DND-41 (cell line): ENCODE results near the gene PHF19.

Source experiments
- ATAC-seq: fragments of 200-7000 bp; cut with Tn5 transposase; 3 replicates; pipeline ENCODE4 v1.9.1; 2021; ENCODE audit warnings: low read depth; ENCODE audit not compliant: insufficient read depth
- DNase-seq: peaks from one replicate; pipeline ENCODE4 v3.0.0-alpha.2; 2020
- H2AFZ ChIP-seq: 2 replicates; pipeline ENCODE4 v1.6.0; 2012; ENCODE audit warnings: low read depth, low read length
- H3K27ac ChIP-seq: 2 replicates; pipeline ENCODE4 v1.5.1; 2012; ENCODE audit warnings: low read length, inconsistent platforms
- H3K27me3 ChIP-seq: fragments of 200-600 bp; sonication (generic); 2 replicates; pipeline ENCODE4 v1.6.0; 2012; ENCODE audit warnings: low read length, mild to moderate bottlenecking, inconsistent platforms; ENCODE audit not compliant: insufficient read depth, poor library complexity
- H3K36me3 ChIP-seq: 2 replicates; pipeline ENCODE4 v1.5.1; 2012; ENCODE audit warnings: low read length, inconsistent platforms; ENCODE audit not compliant: insufficient read depth
- H3K4me1 ChIP-seq: 2 replicates; pipeline ENCODE4 v1.5.1; 2012; ENCODE audit warnings: mild to moderate bottlenecking, low read length; ENCODE audit not compliant: insufficient read depth
- H3K4me2 ChIP-seq: 2 replicates; pipeline ENCODE4 v1.6.0; 2012; ENCODE audit warnings: mild to moderate bottlenecking, moderate library complexity, low read length, inconsistent platforms; ENCODE audit not compliant: insufficient read depth
- H3K4me3 ChIP-seq, 2 experiments: fragments of 200-600 bp in 1 of 2; shearing (Covaris generic) in 1 of 2; 2 replicates each; pipeline ENCODE4 v1.5.1; 2012 to 2016; ENCODE audit warnings: inconsistent platforms in 2 of 2, low read length in 2 of 2, mild to moderate bottlenecking in 2 of 2, low read depth in 1 of 2, moderate library complexity in 1 of 2
- H3K79me2 ChIP-seq: 2 replicates; pipeline ENCODE4 v1.6.0; 2012; ENCODE audit warnings: low read length, inconsistent platforms; ENCODE audit not compliant: insufficient read depth
- H3K9ac ChIP-seq: 2 replicates; pipeline ENCODE4 v1.6.0; 2012; ENCODE audit warnings: low read depth, mild to moderate bottlenecking, inconsistent platforms, low read length, moderate library complexity
- H3K9me3 ChIP-seq: 2 replicates; pipeline ENCODE4 v1.5.1; 2012; ENCODE audit warnings: low read length, moderate library complexity, mild to moderate bottlenecking, inconsistent platforms; ENCODE audit not compliant: insufficient read depth, severe bottlenecking
- H4K20me1 ChIP-seq: 2 replicates; pipeline ENCODE4 v1.6.0; 2012; ENCODE audit warnings: low read length; ENCODE audit not compliant: insufficient read depth
- CTCF ChIP-seq: IDR thresholded peaks from 2 replicates; pipeline ENCODE4 v1.5.1; 2012; ENCODE audit warnings: borderline replicate concordance, low read length, moderate library complexity, mild to moderate bottlenecking; ENCODE audit not compliant: poor library complexity, severe bottlenecking; ENCODE audit errors: extremely low read depth
- EZH2 ChIP-seq: IDR thresholded peaks from 3 replicates; pipeline ENCODE4 v1.6.1; 2012; ENCODE audit warnings: borderline replicate concordance, low read depth, mild to moderate bottlenecking, moderate library complexity, low read length, inconsistent platforms; ENCODE audit not compliant: severe bottlenecking

Gene PHF19

GRCh38 chr9:120876842-120877240 lies at the start of gene PHF19:
PHF19 (minus strand) TSS chr9:120877188; CDS start chr9:120874741, 2,447 bp downstream.
- peak within 1 kb of the TSS; percentile 96 for H3K27ac ChIP-seq
- peaks cover 29% of the 10 kb centered on the region for H3K79me2 ChIP-seq
- H3K9me3 ChIP-seq = no peaks in the 10 kb centered on the region
- no peaks in the 10 kb centered on the region for H3K27me3 ChIP-seq
- peak within 1 kb of the TSS; percentile 86 for H2AFZ ChIP-seq
- H4K20me1 ChIP-seq = no peaks in the 10 kb centered on the region
- H3K4me2 ChIP-seq = peak within 1 kb of the TSS; percentile 77
- peak within 1 kb of the TSS; percentile 75 for H3K9ac ChIP-seq
- peaks cover 46% of the 10 kb centered on the region for H3K36me3 ChIP-seq
- ATAC-seq (peak; percentile 17), DNase-seq (peak; percentile 55)
- peak within 1 kb of the TSS; percentile 74 to 76; a peak in 3 of 4 replicates for H3K4me3 ChIP-seq
- H3K4me1 ChIP-seq = peaks cover 36% of the 10 kb centered on the region
- TF ChIP-seq EZH2 (no peak), CTCF (no peak)

GRCh38 chr9:120926397-120926928 lies 49.5 kb upstream of the PHF19 start, which contains the start of gene TRAF1:
TRAF1 (minus strand) TSS chr9:120926796; CDS start chr9:120926075, 721 bp downstream.
- TF ChIP-seq EZH2 (no peak), CTCF (no peak)
- ATAC-seq (0 out of 3 replicates have a peak, but pooled peaks have one; percentile 15), DNase-seq (no peak)
- Histone ChIP-seq H3K36me3 (no peaks in the 10 kb centered on the region), H3K79me2 (no peaks in the 10 kb centered on the region), H3K27ac (peak within 1 kb of the TSS; percentile 36; the same call in 1 of the 2 replicates), H2AFZ (no peak within 1 kb of the TSS), H3K4me2 (no peak within 1 kb of the TSS), H4K20me1 (no peaks in the 10 kb centered on the region), H3K9ac (no peak within 1 kb of the TSS; the same call in 1 of the 2 replicates), H3K4me3 (no peak within 1 kb of the TSS), H3K4me1 (peaks cover 39% of the 10 kb centered on the region), H3K27me3 (no peaks in the 10 kb centered on the region), H3K9me3 (no peaks in the 10 kb centered on the region)

GRCh38 chr9:120925535-120926396 lies 48.8 kb upstream of the PHF19 start:
- ATAC-seq (no peak), DNase-seq (no peak)
- Histone ChIP-seq H3K4me2 (no peak overlapping the region), H3K79me2 (no peaks in the 10 kb centered on the region), H3K27me3 (no peaks in the 10 kb centered on the region), H3K4me3 (no peak overlapping the region), H3K9ac (no peak overlapping the region; the same call in 1 of the 2 replicates), H3K9me3 (no peaks in the 10 kb centered on the region), H2AFZ (no peak overlapping the region), H3K36me3 (no peaks in the 10 kb centered on the region), H4K20me1 (no peaks in the 10 kb centered on the region), H3K27ac (no peak overlapping the region; the same call in 1 of the 2 replicates), H3K4me1 (peaks cover 32% of the 10 kb centered on the region)
- TF ChIP-seq CTCF = no peak
- no peak for TF ChIP-seq EZH2
